Midbrain (tissue), 1 donor: ENCODE data around the gene SHISA8.
"Not testable (repeated sequence)": the region's sequence is repeated elsewhere in the genome, so short reads cannot be mapped to it uniquely, and the experiment has no call there.

Source experiments
- DNase-seq: peaks from one replicate; lab custom pipeline; 2025; lab: John Stamatoyannopoulos, UW

The SHISA8 gene

GRCh38 chr22:41899110-41899509, 15.8 kb downstream of the SHISA8 start:
- DNase-seq: no peak

- no peak for DNase-seq
These were observed 16.2 kb downstream of the SHISA8 start for GRCh38 chr22:41898645-41899044.

GRCh38 chr22:41893591-41894375, 21.1 kb downstream of the SHISA8 start:
- DNase-seq: no peak

GRCh38 chr22:41892721-41893120, 22.2 kb downstream of the SHISA8 start:
- DNase-seq: no peak

- no peak for DNase-seq
These were observed 23.5 kb downstream of the SHISA8 start for GRCh38 chr22:41891407-41891806.

GRCh38 chr22:41888627-41889200, 26.2 kb downstream of the SHISA8 start:
- no peak for DNase-seq

GRCh38 chr22:41885516-41885915, 29.4 kb downstream of the SHISA8 start:
- DNase-seq: no peak

- DNase-seq: no peak
These were observed 29.8 kb downstream of the SHISA8 start for GRCh38 chr22:41885116-41885515.

GRCh38 chr22:41883400-41883799, 31.5 kb downstream of the SHISA8 start:
- no peak for DNase-seq

GRCh38 chr22:41880653-41881052, 34.2 kb downstream of the SHISA8 start:
- DNase-seq: no peak

GRCh38 chr22:41876675-41877074, 38.2 kb downstream of the SHISA8 start:
- DNase-seq: no peak

- DNase-seq: no peak
These were observed 38.6 kb downstream of the SHISA8 start for GRCh38 chr22:41876275-41876674.

GRCh38 chr22:41875531-41876270, 39.2 kb downstream of the SHISA8 start:
- no peak for DNase-seq

GRCh38 chr22:41874090-41874489, 40.8 kb downstream of the SHISA8 start:
- DNase-seq: no peak

- DNase-seq: no peak
These were observed 41.5 kb downstream of the SHISA8 start for GRCh38 chr22:41873391-41873790.

- no peak for DNase-seq
These were observed 44.1 kb downstream of the SHISA8 start for GRCh38 chr22:41870786-41871185.

GRCh38 chr22:41870081-41870480, 44.8 kb downstream of the SHISA8 start:
- DNase-seq: not testable (repeated sequence)

GRCh38 chr22:41868556-41868955, 46.3 kb downstream of the SHISA8 start:
- DNase-seq: no peak

GRCh38 chr22:41863472-41863871, 51.4 kb downstream of the SHISA8 start:
- DNase-seq: no peak

GRCh38 chr22:41862530-41863266, 52.2 kb downstream of the SHISA8 start:
- DNase-seq: peak; percentile 10

GRCh38 chr22:41862160-41862529, 52.7 kb downstream of the SHISA8 start:
- no peak for DNase-seq
